PC-3 (cell line): Measurements from ENCODE around the gene TMEM9B.

Experiments used
- EZH2 ChIP-seq: fragments of 300-600 bp; sonication (generic); IDR thresholded peaks from one replicate; pipeline ENCODE4 v1.6.1; 2017; ENCODE audit warnings: antibody characterized with exemption, mild to moderate bottlenecking, low read length; ENCODE audit not compliant: unreplicated experiment
- TF ChIP-seq, protein P1 (sequence below): fragments of 300-600 bp; sonication (generic); conservative IDR thresholded peaks from 2 replicates; pipeline ENCODE4 v1.5.1; 2017; ENCODE audit warnings: antibody characterized with exemption, low read depth, mild to moderate bottlenecking, low read length

DNA sequence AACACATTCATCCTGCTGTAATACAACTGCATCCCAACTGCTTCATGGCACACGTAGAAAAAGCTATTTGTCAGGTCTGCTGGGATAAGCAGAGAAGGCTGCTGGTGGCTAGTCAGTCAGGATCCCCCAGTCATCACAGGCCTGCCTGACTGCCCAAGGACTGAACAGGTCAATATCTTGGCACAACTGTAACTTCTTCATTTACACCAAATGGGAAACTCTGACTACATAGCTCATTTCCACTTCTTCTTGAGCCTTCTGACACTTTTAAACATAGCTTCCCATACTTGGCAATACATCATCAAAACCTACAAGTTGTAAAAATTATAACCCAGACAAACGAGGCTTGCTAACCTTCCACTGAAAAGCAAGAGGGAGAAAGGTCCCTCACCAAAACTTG lies 2.8 kb downstream of the TMEM9B start:
- TF ChIP-seq EZH2 = no peak
- TF ChIP-seq, protein P1, sequence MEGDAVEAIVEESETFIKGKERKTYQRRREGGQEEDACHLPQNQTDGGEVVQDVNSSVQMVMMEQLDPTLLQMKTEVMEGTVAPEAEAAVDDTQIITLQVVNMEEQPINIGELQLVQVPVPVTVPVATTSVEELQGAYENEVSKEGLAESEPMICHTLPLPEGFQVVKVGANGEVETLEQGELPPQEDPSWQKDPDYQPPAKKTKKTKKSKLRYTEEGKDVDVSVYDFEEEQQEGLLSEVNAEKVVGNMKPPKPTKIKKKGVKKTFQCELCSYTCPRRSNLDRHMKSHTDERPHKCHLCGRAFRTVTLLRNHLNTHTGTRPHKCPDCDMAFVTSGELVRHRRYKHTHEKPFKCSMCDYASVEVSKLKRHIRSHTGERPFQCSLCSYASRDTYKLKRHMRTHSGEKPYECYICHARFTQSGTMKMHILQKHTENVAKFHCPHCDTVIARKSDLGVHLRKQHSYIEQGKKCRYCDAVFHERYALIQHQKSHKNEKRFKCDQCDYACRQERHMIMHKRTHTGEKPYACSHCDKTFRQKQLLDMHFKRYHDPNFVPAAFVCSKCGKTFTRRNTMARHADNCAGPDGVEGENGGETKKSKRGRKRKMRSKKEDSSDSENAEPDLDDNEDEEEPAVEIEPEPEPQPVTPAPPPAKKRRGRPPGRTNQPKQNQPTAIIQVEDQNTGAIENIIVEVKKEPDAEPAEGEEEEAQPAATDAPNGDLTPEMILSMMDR = no peak
